IPS-18c (cell line): ENCODE data around the gene COMMD6.
A peak's percentile ranks its signal among the peaks of the same experiment; 100 is the strongest.

Experiments used
- H3K4me3 ChIP-seq: 2 replicates; pipeline ENCODE4 v1.7.0; 2013; ENCODE audit warnings: low read depth, mild to moderate bottlenecking, low read length, moderate library complexity; ENCODE audit not compliant: insufficient read depth
- H3K9me3 ChIP-seq: one replicate; pipeline ENCODE4 v1.6.1; 2013; ENCODE audit warnings: mild to moderate bottlenecking, low read length, moderate library complexity; ENCODE audit not compliant: control insufficient read depth, insufficient read depth

The COMMD6 gene

GRCh38 chr13:75494491-75494890 is 43.1 kb downstream of the COMMD6 start:
- H3K9me3 ChIP-seq: peaks cover 4% of the 10 kb centered on the region
- H3K4me3 ChIP-seq: no peak overlapping the region

- peaks cover 4% of the 10 kb centered on the region for H3K9me3 ChIP-seq
- no peak overlapping the region for H3K4me3 ChIP-seq
Observed at GRCh38 chr13:75493156-75493555, 44.5 kb downstream of the COMMD6 start.

DNA sequence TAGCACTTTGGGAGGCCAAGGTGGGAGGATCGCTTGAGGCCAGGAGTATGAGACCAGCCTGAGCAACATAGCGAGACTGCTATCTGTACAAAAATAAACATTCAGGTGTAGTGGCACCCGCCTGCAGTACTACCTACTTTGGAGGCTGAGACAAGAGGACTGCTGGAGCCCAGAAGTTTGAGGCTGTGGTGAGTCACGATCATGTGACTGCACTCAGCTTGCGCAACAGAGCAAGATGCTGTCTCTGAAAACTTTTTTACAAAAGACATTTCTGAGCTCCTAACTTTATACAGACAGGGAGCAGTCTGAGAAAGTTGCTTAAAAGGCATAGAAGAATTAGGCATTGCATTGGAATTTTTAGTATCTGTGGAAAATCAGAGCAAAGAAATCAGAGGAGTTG is 45.3 kb downstream of the COMMD6 start:
- Histone ChIP-seq H3K9me3 (peaks cover 4% of the 10 kb centered on the region), H3K4me3 (no peak overlapping the region)

DNA sequence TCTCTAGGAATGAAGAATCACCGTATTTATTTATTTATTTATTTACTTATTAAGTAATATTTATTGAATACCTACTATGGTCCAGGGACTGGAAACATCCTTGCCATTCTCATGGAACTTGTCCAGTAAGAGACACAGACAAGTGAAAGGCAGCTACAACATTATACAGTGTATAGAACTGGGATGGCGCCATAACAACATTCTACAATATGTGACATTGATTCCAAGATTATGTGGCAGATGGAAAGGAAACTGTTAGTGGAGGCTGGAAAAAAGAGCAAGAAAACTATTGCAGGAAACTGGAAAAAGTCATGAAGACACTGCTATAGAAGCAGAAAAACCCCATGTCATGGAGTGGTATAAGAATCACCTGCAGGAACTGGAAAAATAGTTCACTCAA is 46.3 kb downstream of the COMMD6 start:
- Histone ChIP-seq H3K9me3 (peaks cover 4% of the 10 kb centered on the region), H3K4me3 (no peak overlapping the region)

DNA sequence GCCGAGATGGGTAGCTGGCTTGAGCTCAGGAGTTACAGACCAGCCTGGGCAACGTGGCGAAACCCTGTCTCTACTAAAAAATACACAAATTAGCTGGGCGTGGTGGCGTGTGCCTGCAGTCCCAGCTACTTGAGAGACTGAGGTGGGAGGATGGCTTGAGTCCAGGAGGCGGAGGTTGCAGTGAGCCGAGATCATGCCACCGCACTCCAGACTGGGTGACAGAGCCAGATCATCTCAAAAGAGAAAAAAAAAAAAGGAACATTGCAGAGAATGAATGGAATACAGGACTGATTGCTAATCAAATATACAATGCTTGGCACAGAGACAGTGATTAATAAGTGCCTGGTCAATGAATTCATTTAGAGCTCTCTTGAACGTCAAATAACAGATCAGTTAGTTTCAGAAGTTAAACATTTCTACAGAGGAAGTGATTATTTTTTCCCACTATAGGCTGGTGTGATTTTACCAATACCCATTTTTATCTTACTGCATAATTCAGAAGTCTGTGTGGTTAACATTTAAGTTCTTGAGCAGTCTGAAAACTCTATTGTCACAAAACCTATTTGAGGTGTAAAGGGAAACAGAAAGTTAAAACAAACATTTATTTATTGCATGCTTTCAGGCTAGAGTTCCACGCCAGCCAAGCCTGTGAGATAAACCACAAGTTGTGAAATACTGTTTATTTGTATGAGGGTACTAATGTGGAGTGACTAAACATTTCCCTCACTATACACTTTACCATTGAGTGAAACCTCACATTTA is 48.0 kb downstream of the COMMD6 start:
- H3K4me3 ChIP-seq: no peak overlapping the region
- H3K9me3 ChIP-seq: peaks cover 4% of the 10 kb centered on the region

DNA sequence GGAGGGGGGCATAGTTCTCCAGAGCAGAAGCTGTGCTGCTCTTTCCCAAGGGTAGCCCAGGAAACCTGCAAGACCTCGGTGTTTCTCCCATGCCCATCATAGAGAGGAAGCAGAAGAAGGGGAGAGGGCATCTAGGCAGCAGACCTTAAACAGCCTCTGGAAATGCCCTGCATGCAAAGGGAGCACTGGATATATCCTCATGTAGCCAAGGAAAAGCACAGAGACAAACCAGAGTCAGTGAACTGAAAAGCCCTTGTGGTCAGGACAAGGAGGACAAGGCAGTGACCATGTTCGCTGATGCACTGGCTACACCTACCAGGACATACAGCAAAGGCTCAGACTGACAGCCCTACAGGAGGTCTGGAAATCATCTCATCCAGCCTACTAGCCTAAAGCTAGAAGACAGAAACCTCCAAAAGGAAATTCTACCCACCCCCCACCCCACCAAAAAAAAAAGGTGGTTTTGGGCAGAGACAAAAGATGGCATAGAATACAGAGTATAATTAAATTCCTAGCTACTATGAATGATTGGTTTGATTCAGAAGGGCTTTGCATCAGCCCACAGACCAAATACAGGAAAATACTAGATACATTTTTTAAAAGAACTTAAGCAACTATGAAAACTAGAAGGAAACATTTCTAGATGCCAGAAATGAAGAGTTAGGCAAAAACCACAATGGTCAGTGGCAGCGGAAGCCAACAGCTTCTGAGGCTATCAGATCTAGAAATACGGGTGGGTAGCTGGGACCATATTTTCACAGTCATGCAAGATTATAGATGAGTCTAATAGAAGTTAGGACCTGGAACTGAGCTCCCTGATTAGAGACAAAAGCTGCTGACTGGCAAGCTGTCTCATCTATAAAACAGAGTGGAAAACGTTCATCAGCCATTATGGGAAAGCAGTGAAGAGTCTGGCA is 51.2 kb downstream of the COMMD6 start:
- H3K9me3 ChIP-seq: no peaks in the 10 kb centered on the region
- H3K4me3 ChIP-seq: no peak overlapping the region

DNA sequence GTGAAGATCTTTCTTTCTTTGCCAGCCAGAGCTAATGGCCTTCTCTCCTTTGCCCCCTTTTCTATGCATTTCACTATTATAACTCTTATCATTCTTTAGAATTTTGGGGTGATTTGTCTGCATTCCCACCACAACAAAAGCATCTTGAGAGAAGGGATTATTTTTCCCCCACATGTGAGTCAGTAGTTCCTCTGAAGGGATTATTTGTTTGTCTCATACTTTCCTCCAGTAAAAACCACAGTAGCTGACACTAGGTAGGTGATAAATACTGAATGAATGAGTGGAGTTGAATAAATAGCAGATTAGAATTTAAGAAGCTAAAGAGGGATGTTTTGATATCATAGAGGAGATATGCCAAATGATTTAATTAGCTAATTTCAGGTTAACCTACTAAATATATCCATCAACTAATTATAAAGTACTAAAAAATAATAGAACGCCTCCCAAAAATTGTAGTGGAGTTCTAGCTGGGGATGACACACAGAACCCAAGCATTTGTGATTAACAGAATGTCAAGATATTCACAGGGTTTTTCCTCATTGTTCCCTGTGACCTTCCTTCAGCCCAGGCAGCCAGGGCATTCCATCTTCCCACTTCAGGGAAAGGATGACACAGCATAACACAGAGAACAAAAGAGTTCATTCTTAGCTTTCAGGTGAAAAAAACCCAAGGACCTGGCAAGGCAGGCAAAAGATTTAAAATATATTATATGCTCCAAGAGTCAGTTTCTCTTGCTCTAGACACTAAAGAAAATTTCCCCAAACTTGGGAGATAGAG is 52.2 kb downstream of the COMMD6 start:
- Histone ChIP-seq H3K9me3 (no peaks in the 10 kb centered on the region), H3K4me3 (no peak overlapping the region)

- no peaks in the 10 kb centered on the region for H3K9me3 ChIP-seq
Observed at GRCh38 chr13:75482820-75483079, 54.9 kb downstream of the COMMD6 start.

GRCh38 chr13:75482070-75482819 is 55.4 kb downstream of the COMMD6 start, which contains the start of gene TBC1D4:
TSS of gene TBC1D4 (minus strand) at chr13:75482169. CDS start at chr13:75481767, 402 bp downstream.
- Histone ChIP-seq H3K4me3 (peak within 1 kb of the TSS; percentile 82), H3K9me3 (no peaks in the 10 kb centered on the region)

More at GRCh38 chr13:75482820-75483079, 54.9 kb downstream of the COMMD6 start:
- H3K4me3 ChIP-seq: no peak overlapping the region

GRCh38 chr13:75481176-75482069 is 56.2 kb downstream of the COMMD6 start:
- Histone ChIP-seq H3K9me3 (no peaks in the 10 kb centered on the region), H3K4me3 (peak overlapping the region; percentile 82)

GRCh38 chr13:75480671-75481175 is 56.9 kb downstream of the COMMD6 start:
- H3K9me3 ChIP-seq: no peaks in the 10 kb centered on the region
- peak overlapping the region; percentile 82 for H3K4me3 ChIP-seq

DNA sequence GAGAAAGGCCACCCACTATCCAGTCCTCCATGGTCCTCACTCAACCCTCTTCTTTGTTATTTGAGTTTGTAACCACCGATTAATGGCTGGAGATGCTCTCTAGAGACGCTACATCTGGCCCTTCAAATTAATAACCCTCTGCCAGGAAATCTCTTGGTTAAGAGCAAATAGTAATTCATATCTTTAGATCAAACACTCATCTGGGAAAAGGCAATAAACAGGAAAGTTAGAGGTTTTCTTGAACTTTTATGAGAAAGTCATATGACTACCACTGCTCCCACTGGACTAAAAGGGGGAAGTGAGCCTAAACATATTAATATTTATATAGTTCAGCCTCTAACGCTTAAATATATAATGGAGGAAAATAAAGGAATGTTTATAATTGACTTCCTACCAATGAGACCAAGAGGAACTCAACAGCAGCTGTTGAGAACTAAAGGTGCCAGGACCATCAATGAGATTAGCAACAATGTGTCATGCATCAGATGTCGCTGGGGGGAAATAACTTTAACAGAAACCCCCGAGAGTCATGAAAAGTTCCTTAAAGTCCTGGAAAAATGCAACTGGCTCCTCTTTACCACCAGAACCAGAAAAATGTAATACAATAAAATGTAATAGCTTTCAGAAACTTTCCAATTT is 58.4 kb downstream of the COMMD6 start:
- Histone ChIP-seq H3K9me3 (no peaks in the 10 kb centered on the region), H3K4me3 (no peak overlapping the region)

- no peaks in the 10 kb centered on the region for H3K9me3 ChIP-seq
- no peak overlapping the region for H3K4me3 ChIP-seq
Observed at GRCh38 chr13:75478659-75479058, 59.0 kb downstream of the COMMD6 start.
